Stomach smooth muscle (tissue), 2 donors: Measurements from ENCODE around the gene HDAC4.

Experiments
- H3K27ac ChIP-seq: one replicate; pipeline ENCODE4 v1.7.0; 2013; ENCODE audit warnings: mild to moderate bottlenecking, low read length, inconsistent platforms
- H3K27me3 ChIP-seq, 2 donors: one replicate each; pipeline ENCODE4 v1.7.0; 2013; ENCODE audit warnings: low read length in 2 of 2; ENCODE audit not compliant: insufficient read depth in 2 of 2, control insufficient read depth in 1 of 2
- H3K36me3 ChIP-seq, 2 donors: one replicate each; pipeline ENCODE4 v1.7.0; 2013; ENCODE audit warnings: low read length in 2 of 2; ENCODE audit not compliant: control insufficient read depth in 2 of 2, insufficient read depth in 2 of 2
- H3K4me1 ChIP-seq: one replicate; pipeline ENCODE4 v1.7.0; 2013; ENCODE audit warnings: low read length; ENCODE audit not compliant: control insufficient read depth, insufficient read depth
- H3K4me3 ChIP-seq, 2 donors: one replicate each; pipeline ENCODE4 v1.7.0; 2013; ENCODE audit warnings: low read length in 2 of 2
- H3K9ac ChIP-seq, 2 donors: one replicate each; pipeline ENCODE4 v1.7.0; 2013; ENCODE audit warnings: low read length in 2 of 2, mild to moderate bottlenecking in 1 of 2
- H3K9me3 ChIP-seq, 2 donors: one replicate each; pipeline ENCODE4 v1.7.0; 2013; ENCODE audit warnings: low read length in 2 of 2; ENCODE audit not compliant: control insufficient read depth in 2 of 2
- donor health status: healthy.
- donor health status: Pancreatic carcinoma.

Gene HDAC4

DNA sequence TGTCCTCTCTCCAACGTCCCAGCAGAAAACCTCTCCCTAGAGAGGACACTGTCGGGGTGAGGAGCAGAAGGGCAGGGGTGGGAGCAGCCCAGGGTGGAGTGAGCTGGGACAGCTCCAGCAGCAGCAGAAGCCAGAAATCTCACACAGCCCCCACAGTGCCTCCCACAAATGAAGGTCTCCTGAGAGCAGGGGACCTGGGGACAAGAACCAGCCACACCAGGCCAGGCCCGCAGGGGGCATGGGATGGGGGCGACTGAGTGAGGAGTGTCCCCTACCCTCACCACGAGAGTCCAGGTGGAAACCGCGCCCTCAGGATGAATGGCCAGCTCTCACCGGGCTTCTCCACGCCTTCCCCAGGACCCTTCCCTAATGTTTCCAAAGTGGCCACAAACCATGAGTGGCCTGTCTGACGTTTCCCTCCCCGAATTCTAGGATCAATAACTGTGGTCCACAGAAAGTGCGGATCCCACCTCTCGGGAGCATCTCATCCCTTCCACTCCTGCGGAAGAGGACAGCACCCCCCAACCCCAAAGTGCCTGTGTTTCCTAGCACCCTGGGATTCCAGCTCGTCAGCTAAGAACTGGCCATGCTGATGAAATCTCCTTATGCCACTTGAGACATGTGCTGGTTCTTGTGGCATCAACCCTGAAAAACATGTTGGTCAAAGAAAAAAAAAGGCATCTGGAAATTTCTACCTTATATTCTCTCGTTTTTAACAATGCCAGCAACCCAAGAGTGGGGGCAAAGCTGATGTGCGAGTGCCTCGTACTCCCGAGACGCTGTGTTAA, 121.1 kb downstream of the HDAC4 start:
- no peaks in the 10 kb centered on the region for H3K36me3 ChIP-seq
- peak overlapping the region in 1 of 2 donors; percentile 26 for H3K9ac ChIP-seq
- H3K4me1 ChIP-seq, result peaks cover 68% of the 10 kb centered on the region
- H3K9me3 ChIP-seq, result no peaks in the 10 kb centered on the region
- H3K4me3 ChIP-seq, result no peak overlapping the region
- H3K27ac ChIP-seq, result peak overlapping the region; percentile 60
- no peaks in the 10 kb centered on the region for H3K27me3 ChIP-seq

DNA sequence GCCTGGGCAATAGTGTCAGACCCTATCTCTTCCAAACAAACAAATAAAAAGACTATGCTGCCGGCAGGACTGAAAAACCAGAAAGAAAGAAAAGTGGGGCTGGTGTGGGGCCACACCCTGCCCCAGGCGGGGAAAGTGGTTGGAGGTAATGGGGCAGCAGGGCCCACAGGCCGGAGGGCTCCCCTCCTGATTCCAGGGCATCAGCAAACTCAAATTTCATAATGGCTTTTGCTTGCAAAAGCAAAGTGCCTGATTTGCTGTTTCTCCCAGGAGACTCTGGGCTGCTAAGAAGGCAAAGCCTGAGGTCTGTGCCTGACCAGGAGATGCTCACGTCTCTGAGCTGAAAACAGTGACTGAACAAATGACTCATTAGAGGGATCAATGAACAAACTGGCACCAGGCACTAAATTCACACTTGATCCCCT, 121.9 kb downstream of the HDAC4 start:
- Histone ChIP-seq H3K27me3 (no peaks in the 10 kb centered on the region), H3K4me3 (no peak overlapping the region), H3K27ac (peak overlapping the region; percentile 60), H3K36me3 (no peaks in the 10 kb centered on the region), H3K9me3 (no peaks in the 10 kb centered on the region), H3K9ac (no peak overlapping the region), H3K4me1 (peaks cover 68% of the 10 kb centered on the region)

DNA sequence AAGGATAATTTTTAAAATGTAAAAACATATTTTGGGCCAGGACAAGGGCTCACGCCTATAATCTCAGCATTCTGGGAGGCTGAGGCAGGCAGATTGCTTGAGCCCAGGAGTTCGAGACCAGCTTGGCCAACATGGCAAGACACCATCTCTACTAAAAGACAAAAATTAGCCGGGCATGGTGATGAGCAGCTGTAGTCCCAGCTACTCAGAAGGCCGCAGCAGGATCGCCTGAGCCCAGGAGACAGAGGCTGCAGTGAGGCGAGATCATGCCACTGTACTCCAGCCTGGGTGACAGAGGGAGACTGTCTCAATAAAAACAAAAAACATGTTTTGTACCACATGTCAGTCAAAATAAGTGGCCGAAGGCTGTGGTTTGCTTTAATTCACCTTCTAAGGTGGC, 122.5 kb downstream of the HDAC4 start:
- H3K4me1 ChIP-seq, result peaks cover 68% of the 10 kb centered on the region
- H3K4me3 ChIP-seq, result no peak overlapping the region
- H3K36me3 ChIP-seq, result no peaks in the 10 kb centered on the region
- H3K9me3 ChIP-seq, result no peaks in the 10 kb centered on the region
- H3K9ac ChIP-seq, result no peak overlapping the region
- H3K27me3 ChIP-seq, result no peaks in the 10 kb centered on the region
- no peak overlapping the region for H3K27ac ChIP-seq

DNA sequence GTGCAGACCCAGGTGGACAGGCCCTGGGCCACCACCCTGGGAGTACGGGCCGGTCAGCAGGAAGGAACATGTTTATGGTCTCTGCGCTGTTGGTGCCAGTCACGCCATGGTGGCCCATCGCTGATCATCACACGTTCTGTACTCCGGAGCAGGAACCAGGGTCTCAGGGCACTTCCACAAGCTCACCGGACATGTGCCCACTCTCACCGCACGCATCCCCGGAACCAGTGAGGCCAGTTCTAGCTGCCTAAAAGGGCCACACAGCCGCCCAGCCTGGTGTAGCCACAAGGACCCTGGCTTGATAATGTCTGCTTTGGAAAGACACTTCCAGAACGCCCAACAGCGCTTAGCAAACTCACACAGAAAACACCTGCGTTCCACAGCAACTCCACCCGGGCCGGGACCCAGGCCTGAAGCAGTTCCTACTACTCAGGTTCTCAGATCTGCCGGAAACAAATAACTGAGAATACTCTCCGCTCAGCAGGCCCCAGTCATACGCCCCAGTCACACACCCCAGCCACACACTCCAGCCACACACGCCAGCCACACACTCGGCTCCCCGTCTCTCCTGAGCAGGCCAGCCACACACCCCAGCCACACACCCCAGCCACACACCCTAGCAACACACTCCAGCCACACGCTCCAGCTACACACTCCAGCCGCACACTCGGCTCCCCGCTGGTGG, 123.3 kb downstream of the HDAC4 start:
- no peak overlapping the region for H3K4me3 ChIP-seq
- H3K9me3 ChIP-seq, result no peaks in the 10 kb centered on the region
- no peaks in the 10 kb centered on the region for H3K36me3 ChIP-seq
- H3K4me1 ChIP-seq, result peaks cover 75% of the 10 kb centered on the region
- H3K27me3 ChIP-seq, result no peaks in the 10 kb centered on the region
- H3K9ac ChIP-seq, result no peak overlapping the region
- no peak overlapping the region for H3K27ac ChIP-seq

DNA sequence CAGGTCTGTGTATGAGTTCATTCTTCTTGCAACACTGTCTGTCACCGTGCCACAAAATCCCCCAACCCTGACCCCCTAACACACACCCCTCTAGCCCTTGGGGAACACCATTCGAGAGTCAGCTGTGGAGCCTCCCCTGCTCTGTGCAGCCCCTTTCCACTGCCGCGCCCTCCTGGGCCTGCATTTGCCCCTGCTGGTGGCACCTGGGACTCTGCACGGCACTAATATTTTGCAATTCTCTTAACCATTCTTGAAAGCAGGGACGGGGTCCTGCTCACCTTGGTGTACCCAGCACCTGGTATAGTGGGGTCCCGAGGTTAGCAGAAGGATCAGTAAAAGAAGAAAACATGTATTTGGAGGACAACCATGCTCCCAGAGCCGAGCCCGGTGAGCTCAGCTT, 124.0 kb downstream of the HDAC4 start:
- Histone ChIP-seq H3K4me3 (no peak overlapping the region), H3K27ac (no peak overlapping the region), H3K4me1 (peaks cover 82% of the 10 kb centered on the region), H3K27me3 (no peaks in the 10 kb centered on the region), H3K9me3 (no peaks in the 10 kb centered on the region), H3K36me3 (no peaks in the 10 kb centered on the region), H3K9ac (no peak overlapping the region)

DNA sequence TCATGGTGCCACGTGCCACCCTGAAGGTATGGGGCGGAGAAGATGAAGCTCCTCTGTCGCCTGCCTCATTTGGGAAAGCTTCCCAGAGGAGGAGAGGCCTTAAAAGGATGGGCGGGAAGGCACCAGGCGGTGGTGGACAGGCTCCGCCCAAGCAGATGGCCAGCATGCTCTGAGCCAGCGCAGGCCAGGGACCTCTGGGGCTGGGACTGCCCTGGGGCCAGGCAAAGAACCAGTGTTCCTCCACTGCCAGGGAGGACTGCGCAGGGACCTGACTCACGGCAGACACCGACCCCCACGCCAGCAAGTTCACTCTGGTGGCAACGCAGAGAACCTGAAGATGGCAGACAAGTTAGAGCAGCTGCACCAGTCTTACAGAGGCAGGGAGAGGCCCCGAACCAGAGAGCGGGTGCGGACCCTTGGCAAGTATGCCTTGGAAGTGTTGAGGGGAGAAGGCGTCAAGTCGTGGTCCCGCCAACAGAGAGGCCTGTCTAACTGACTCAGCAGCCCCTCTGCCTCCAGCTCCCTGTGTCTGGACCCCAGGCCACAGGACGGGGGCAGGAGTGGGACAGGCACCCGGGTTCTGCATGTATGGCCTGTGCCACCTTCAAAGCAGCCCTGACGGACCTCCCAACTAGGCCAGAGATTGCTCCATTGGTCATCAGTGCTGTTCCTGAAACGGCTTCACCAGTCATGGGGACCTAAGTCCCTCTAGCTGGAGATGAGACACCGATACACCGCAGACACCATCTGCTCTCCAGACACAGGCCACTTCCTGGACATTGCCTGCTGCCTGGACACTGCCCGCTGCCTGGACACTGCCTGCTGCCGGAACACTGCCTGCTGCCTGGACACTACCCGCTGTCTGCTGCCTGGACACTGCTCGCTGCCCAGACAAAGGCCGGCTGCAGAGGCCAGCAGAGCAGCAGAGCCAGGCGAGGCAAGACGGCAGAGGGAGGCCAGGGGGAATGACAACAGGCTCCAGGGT, 124.7 kb downstream of the HDAC4 start:
- H3K4me3 ChIP-seq, result peak overlapping the region in 1 of 2 donors; percentile 66
- peak overlapping the region in 1 of 2 donors; percentile 21 for H3K9ac ChIP-seq
- H3K36me3 ChIP-seq, result no peaks in the 10 kb centered on the region
- H3K4me1 ChIP-seq, result peaks cover 86% of the 10 kb centered on the region
- peak overlapping the region; percentile 71 for H3K27ac ChIP-seq
- H3K9me3 ChIP-seq, result no peaks in the 10 kb centered on the region
- H3K27me3 ChIP-seq, result no peaks in the 10 kb centered on the region

DNA sequence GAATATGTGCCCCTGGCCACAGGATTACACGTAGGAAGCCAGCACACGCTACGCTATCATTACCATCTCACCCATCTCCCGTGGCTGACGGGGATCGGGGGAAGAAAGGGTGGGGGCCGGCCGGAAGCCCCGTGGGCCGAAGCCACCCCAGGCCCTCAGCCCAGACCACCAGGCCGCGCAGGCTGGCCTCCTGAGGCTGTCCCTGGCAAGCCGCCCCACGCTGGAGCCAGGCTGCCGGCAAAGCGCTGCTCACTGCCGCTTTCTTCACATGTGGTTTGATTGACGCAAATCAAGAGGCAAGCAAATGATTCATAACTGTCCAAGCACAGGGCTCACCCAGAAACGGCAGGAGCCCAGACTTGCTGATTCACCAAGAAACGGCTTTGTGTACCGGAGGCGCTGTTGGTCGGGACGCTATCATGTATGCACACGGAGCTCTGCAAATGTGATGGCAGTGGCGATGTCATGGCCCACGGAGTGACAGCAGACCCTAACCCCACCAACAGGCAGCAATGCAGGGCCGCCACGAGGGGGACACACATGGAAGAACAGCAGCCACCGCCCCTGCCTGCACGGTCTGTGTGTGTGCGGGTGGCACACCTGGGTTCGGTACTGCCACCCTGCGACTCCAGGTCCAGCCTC, 125.7 kb downstream of the HDAC4 start:
- H3K4me3 ChIP-seq, result peak overlapping the region in 1 of 2 donors; percentile 66

DNA sequence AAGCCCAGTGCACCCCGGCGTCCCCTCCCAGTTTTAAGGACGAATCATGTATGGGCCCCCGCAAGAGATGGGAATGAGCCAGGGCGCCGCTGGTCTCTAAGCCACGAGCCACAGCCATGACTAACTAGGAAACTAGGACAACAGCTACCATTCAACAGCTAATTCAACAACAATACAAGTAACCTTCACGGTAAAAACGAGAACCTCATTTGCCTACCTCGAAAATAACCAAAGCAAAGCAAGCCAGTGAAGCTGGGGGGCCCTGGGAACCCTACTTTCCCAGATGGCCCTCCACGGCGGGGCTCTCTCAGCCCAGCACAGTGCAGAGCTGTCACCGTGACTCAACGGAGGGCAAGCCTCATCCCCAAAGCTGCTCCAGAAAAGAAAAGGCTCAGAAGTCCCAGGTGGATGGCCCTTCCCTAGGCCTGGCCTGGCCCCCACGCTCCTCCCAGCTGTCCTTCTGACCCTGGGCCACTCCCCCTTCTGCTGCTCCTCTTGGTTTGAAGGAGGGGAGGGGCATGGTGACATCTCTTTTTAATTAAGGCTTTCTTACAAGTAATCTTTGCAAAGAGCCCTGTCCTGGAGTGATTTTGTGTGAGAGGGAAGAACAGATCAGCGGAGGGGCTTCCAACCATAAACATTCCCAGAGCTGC, 126.3 kb downstream of the HDAC4 start:
- Histone ChIP-seq H3K9me3 (no peaks in the 10 kb centered on the region), H3K4me3 (peak overlapping the region in 1 of 2 donors; percentile 66), H3K27me3 (no peaks in the 10 kb centered on the region), H3K4me1 (peaks cover 78% of the 10 kb centered on the region), H3K27ac (peak overlapping the region; percentile 71), H3K9ac (peak overlapping the region in 1 of 2 donors; percentile 44), H3K36me3 (no peaks in the 10 kb centered on the region)

More for the DNA sequence above, 125.7 kb downstream of the HDAC4 start:
- Histone ChIP-seq H3K9me3 (no peaks in the 10 kb centered on the region), H3K9ac (peak overlapping the region in 1 of 2 donors; percentile 44), H3K36me3 (no peaks in the 10 kb centered on the region), H3K27me3 (no peaks in the 10 kb centered on the region), H3K27ac (peak overlapping the region; percentile 71), H3K4me1 (peaks cover 81% of the 10 kb centered on the region)

DNA sequence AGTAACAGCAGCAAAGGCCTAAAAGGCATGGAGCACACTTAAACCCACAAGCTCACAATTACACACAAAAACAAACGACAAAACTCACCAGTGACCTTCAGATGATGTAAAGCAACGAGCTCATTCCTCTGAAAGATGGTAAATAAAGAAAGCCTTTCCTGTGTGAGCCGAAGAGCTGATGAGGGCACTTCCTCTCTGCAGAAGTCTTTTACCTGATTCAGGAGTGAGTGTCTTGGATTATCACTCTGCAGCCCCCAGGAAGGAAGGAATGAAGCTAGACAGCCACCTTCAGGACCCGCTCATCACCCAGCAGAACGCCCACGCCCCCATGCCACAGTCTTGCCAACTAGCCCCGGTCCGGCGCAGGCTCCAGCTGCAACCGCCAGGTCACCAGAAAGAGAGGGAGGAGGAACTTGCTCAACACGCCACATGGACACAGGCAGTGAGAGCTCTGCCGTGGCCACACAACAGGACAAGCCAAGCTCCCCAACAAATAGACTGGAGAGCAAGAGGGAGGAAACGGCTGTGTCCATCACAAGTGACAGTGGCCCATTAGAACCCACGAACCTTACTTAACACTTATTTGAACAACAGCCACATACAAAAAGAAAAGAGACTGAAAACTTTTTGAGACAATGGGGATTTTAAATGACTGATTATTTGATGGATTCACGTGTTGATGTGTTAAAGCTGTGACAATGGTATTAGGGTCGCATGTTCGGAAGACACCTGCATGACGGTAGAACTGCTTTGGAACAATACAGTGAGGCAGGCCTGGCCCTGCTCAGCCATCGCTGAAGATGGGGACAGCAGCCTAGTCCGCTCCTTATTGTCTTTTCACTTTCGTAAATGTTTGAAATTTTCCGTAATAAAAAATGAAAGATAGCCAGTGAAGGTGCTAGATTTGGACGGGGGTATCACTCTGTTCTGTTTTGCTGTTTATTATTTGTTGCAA, 127.3 kb downstream of the HDAC4 start:
- no peak overlapping the region for H3K9ac ChIP-seq
- no peaks in the 10 kb centered on the region for H3K27me3 ChIP-seq
- H3K4me3 ChIP-seq, result no peak overlapping the region
- no peaks in the 10 kb centered on the region for H3K36me3 ChIP-seq
- peaks cover 72% of the 10 kb centered on the region for H3K4me1 ChIP-seq
- peak overlapping the region; percentile 71 for H3K27ac ChIP-seq
- no peaks in the 10 kb centered on the region for H3K9me3 ChIP-seq
